SW 1271 (cell line): Measurements from ENCODE around the gene RECQL5.
"Not testable (repeated sequence)": the region's sequence is repeated elsewhere in the genome, so short reads cannot be mapped to it uniquely, and the experiment has no call there.

Source experiments
- DNase-seq, 2 experiments: peaks; one replicate each; lab custom pipeline; 2025; lab: John Stamatoyannopoulos, UW

Gene RECQL5

GRCh38 chr17:75616521-75617122, 50.3 kb downstream of the RECQL5 start:
- no peak for DNase-seq

- DNase-seq: no peak
Measured at GRCh38 chr17:75615301-75615700, 51.7 kb downstream of the RECQL5 start.

- DNase-seq: no peak
Measured at GRCh38 chr17:75614556-75615270, 52.2 kb downstream of the RECQL5 start.

- DNase-seq: no peak
Measured at GRCh38 chr17:75614006-75614405, 52.9 kb downstream of the RECQL5 start.

GRCh38 chr17:75612906-75613626, 53.9 kb downstream of the RECQL5 start:
- DNase-seq: no peak

GRCh38 chr17:75611851-75612429, 55.0 kb downstream of the RECQL5 start:
- no peak for DNase-seq

GRCh38 chr17:75610103-75610984, 56.6 kb downstream of the RECQL5 start:
- no peak for DNase-seq

- DNase-seq: no peak
Measured at GRCh38 chr17:75607086-75607485, 59.9 kb downstream of the RECQL5 start.

- no peak for DNase-seq
Measured at GRCh38 chr17:75605790-75606189, 61.2 kb downstream of the RECQL5 start.

- DNase-seq: no peak
Measured at GRCh38 chr17:75604034-75604695, 62.8 kb downstream of the RECQL5 start.

GRCh38 chr17:75603123-75603522, 63.8 kb downstream of the RECQL5 start:
- no peak for DNase-seq

- DNase-seq: no peak
Measured at GRCh38 chr17:75602644-75603043, 64.3 kb downstream of the RECQL5 start.

GRCh38 chr17:75601057-75601987, 65.6 kb downstream of the RECQL5 start:
- DNase-seq: peak in 1 of 2 experiments; percentile 51

GRCh38 chr17:75596320-75597087, 70.5 kb downstream of the RECQL5 start:
- no peak for DNase-seq

GRCh38 chr17:75595920-75596313, 71.0 kb downstream of the RECQL5 start:
- no peak for DNase-seq

GRCh38 chr17:75595284-75595919, 71.6 kb downstream of the RECQL5 start:
- no peak for DNase-seq

GRCh38 chr17:75594499-75595283, 72.3 kb downstream of the RECQL5 start:
- no peak for DNase-seq

- DNase-seq: not testable (repeated sequence)
Measured at GRCh38 chr17:75593430-75593829, 73.5 kb downstream of the RECQL5 start.
